Type B pancreatic cell (in vitro differentiated cells): ENCODE data around the gene RGR. TPM values are rescaled to one million over a fixed set of nuclear protein-coding genes. Genes with fewer than 3 reads are reported as not detected.

ENCODE experiments used
- DNase-seq: peaks from one replicate; pipeline ENCODE4 v3.0.0; 2021; ENCODE audit warnings: mixed read lengths; ENCODE audit not compliant: unreplicated experiment; ENCODE audit errors: extremely low spot score
- H3K27ac Mint-ChIP-seq: 2 replicates; pipeline ENCODE4 v1.8.0; 2021; ENCODE audit warnings: mild to moderate bottlenecking, mixed read lengths
- H3K27me3 Mint-ChIP-seq: 2 replicates; pipeline ENCODE4 v1.8.0; 2021; ENCODE audit warnings: mixed read lengths
- H3K36me3 Mint-ChIP-seq: 2 replicates; pipeline ENCODE4 v1.8.0; 2021; ENCODE audit warnings: mixed read lengths
- H3K4me1 Mint-ChIP-seq: one replicate; pipeline ENCODE4 v1.8.0; 2021; ENCODE audit warnings: mixed read lengths; ENCODE audit not compliant: unreplicated experiment
- H3K4me3 Mint-ChIP-seq: 2 replicates; pipeline ENCODE4 v1.8.0; 2021; ENCODE audit warnings: mild to moderate bottlenecking, mixed read lengths
- H3K9me3 Mint-ChIP-seq: 2 replicates; pipeline ENCODE4 v1.8.0; 2021; ENCODE audit warnings: mixed read lengths
- total RNA-seq: library from RNA; stranded (reverse); gene quantifications from 2 replicates; pipeline ENCODE4 v1.2.1, GENCODE V29; 2021; ENCODE audit warnings: low replicate concordance
- TF ChIP-seq, protein P1 (sequence below): fragments of 200-600 bp; sonication (generic); conservative IDR thresholded peaks from 2 replicates; pipeline ENCODE4 v1.5.0; 2021; ENCODE audit warnings: antibody characterized with exemption, mild to moderate bottlenecking

The RGR gene
- total RNA-seq, 1 donor from 2014 or later = not detected

DNA sequence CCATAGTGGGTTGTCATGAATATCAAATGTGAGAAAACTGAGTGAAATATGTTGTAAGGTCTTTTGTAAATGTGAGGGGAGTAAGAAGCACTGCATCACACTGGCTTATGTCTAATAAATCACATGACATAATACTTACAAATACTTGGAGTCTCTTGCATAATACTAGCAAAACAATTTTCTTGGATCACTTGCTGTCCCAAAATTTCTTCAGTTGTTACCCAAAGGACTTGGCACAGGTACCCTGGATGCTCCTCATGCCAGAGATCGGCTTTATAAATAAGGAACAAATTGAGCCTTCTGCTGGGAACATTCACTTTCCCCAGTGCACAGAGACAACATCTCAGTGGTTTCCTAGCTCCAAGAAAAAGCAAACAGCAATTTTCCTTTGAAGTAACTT lies 14.5 kb upstream of the RGR start:
- H3K36me3 Mint-ChIP-seq = no peaks in the 10 kb centered on the region
- H3K4me3 Mint-ChIP-seq = no peak overlapping the region
- peaks cover 49% of the 10 kb centered on the region for H3K27me3 Mint-ChIP-seq
- no peak for DNase-seq
- no peaks in the 10 kb centered on the region for H3K9me3 Mint-ChIP-seq
- H3K4me1 Mint-ChIP-seq = no peaks in the 10 kb centered on the region
- no peak overlapping the region for H3K27ac Mint-ChIP-seq
- TF ChIP-seq, protein P1, sequence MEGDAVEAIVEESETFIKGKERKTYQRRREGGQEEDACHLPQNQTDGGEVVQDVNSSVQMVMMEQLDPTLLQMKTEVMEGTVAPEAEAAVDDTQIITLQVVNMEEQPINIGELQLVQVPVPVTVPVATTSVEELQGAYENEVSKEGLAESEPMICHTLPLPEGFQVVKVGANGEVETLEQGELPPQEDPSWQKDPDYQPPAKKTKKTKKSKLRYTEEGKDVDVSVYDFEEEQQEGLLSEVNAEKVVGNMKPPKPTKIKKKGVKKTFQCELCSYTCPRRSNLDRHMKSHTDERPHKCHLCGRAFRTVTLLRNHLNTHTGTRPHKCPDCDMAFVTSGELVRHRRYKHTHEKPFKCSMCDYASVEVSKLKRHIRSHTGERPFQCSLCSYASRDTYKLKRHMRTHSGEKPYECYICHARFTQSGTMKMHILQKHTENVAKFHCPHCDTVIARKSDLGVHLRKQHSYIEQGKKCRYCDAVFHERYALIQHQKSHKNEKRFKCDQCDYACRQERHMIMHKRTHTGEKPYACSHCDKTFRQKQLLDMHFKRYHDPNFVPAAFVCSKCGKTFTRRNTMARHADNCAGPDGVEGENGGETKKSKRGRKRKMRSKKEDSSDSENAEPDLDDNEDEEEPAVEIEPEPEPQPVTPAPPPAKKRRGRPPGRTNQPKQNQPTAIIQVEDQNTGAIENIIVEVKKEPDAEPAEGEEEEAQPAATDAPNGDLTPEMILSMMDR = no peak

DNA sequence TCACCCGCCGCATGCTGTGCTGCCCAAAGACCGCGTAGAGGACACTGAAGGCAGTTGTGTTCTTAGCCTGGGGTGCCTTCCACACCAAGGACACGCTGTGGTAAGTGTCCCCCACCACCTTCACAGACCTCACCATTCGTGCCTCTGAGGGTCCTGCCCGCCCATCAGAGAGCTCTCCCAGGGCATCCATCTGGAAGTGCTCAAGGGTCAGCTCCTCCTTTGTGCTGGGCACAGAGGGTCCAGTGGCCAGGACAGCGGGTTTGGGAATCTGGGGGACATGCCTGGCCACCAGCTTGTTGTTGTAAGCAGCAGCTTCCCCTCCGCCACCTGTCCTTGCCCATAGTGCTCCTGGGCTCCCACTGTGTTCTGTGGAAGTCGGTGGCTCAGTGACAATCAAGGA lies 12.5 kb upstream of the RGR start:
- Mint-ChIP-seq H3K9me3 (no peaks in the 10 kb centered on the region), H3K4me1 (no peaks in the 10 kb centered on the region)

DNA sequence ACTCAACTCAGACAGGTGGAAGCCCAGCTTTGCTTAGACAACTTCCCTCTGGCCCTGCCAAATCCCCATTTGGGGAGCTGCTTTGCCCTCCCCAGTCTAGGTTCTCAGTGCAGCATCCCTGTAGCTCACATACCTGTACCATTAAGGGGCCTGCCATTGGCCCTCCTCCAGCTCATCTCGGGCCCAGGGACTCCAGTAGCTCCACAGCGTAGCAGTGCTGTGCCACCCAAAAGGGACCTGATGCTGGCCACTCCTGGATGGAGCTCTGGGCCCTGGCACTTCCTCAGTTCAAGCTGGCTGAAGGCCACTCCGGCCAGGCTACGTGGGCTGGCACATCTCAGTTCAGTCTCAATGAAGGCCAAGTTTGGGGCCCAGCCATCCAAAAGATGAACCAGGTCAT lies 10.9 kb upstream of the RGR start:
- Mint-ChIP-seq H3K27ac (no peak overlapping the region), H3K4me3 (no peak overlapping the region), H3K36me3 (no peaks in the 10 kb centered on the region), H3K4me1 (no peaks in the 10 kb centered on the region), H3K27me3 (peaks cover 45% of the 10 kb centered on the region), H3K9me3 (no peaks in the 10 kb centered on the region)
- TF ChIP-seq, protein P1 = no peak
- no peak for DNase-seq

More for the DNA sequence above, 12.5 kb upstream of the RGR start:
- H3K27me3 Mint-ChIP-seq = peaks cover 46% of the 10 kb centered on the region
- no peak overlapping the region for H3K27ac Mint-ChIP-seq
- TF ChIP-seq, protein P1 = no peak
- DNase-seq = no peak
- H3K4me3 Mint-ChIP-seq = no peak overlapping the region
- no peaks in the 10 kb centered on the region for H3K36me3 Mint-ChIP-seq

DNA sequence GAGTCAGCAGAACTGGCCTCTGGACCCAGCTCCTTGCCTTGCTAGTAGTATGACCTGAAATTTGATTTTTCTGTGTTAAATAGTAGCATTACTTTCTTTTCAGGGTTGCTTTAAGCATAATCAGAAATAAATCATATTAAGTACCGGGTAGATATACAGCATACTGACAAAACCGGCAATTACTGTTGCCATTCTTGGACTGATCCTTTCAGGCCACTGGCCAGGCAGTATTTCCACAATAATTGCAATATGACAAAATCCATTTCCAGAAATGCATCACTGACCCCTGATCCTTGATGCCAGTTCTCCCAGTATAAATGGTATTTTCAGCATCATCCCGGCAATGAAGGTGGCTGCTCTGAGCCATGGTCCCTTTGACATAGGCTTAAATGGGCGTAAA lies 10.4 kb upstream of the RGR start:
- Mint-ChIP-seq H3K4me3 (no peak overlapping the region), H3K27me3 (peaks cover 45% of the 10 kb centered on the region), H3K27ac (no peak overlapping the region), H3K9me3 (no peaks in the 10 kb centered on the region), H3K4me1 (no peaks in the 10 kb centered on the region), H3K36me3 (no peaks in the 10 kb centered on the region)
- no peak for DNase-seq
- TF ChIP-seq, protein P1 = no peak

DNA sequence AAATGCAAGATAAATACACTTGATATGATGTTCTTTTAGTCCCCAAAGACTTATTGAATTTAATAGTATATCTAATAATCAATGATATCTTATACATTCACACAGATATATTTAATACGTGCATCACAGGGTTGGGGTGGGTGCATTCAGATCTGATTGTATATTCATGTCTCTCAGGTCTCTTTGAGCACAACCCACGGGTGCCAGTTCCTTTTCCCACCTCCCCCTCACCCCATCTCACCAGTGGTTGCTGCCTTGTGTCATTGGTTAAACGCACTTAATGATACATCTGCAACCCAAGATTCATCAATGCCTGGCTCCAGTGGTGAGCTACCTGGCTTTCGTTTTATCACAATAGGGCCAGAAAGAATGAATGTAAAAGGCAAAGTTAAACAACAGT lies 9.8 kb upstream of the RGR start:
- TF ChIP-seq, protein P1 = no peak
- Mint-ChIP-seq H3K27ac (no peak overlapping the region), H3K27me3 (peaks cover 49% of the 10 kb centered on the region), H3K36me3 (no peaks in the 10 kb centered on the region), H3K4me1 (no peaks in the 10 kb centered on the region), H3K4me3 (no peak overlapping the region), H3K9me3 (no peaks in the 10 kb centered on the region)
- DNase-seq = no peak

DNA sequence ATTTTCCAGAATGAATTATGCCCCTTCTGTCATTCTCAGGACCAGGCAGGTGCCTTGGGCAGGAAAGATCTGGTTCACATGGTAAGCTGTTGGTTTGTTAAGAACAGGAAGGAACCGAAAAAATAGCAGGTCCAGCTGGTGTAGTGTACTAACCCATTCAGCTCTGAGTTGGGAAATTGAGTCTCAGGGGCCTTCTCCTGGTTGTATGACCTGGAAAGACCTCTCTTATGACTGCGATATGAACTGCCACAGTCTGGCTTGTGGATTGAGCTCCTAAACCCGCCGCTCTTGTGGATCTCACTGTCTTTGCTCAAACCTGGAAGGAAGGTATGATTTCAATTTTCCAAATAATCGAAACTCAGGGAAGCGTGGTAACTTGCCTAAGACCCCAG lies 8.1 kb upstream of the RGR start:
- H3K4me1 Mint-ChIP-seq = no peaks in the 10 kb centered on the region
- H3K27ac Mint-ChIP-seq = no peak overlapping the region
- no peaks in the 10 kb centered on the region for H3K36me3 Mint-ChIP-seq
- TF ChIP-seq, protein P1 = no peak
- H3K4me3 Mint-ChIP-seq = no peak overlapping the region
- no peak for DNase-seq
- H3K27me3 Mint-ChIP-seq = peaks cover 43% of the 10 kb centered on the region
- no peaks in the 10 kb centered on the region for H3K9me3 Mint-ChIP-seq
